HG03064 (cell line): ENCODE measurements around the gene PRDM11.

Experiments
- ATAC-seq: cut with Tn5 transposase; IDR thresholded peaks from one replicate; pipeline ENCODE4 v1.9.1; 2021; ENCODE audit warnings: low read depth; ENCODE audit not compliant: unreplicated experiment

Gene PRDM11

GRCh38 chr11:45254070-45254469, 107.6 kb downstream of the PRDM11 start:
- ATAC-seq: no peak

GRCh38 chr11:45258982-45259530, 112.6 kb downstream of the PRDM11 start:
- ATAC-seq: no peak

DNA sequence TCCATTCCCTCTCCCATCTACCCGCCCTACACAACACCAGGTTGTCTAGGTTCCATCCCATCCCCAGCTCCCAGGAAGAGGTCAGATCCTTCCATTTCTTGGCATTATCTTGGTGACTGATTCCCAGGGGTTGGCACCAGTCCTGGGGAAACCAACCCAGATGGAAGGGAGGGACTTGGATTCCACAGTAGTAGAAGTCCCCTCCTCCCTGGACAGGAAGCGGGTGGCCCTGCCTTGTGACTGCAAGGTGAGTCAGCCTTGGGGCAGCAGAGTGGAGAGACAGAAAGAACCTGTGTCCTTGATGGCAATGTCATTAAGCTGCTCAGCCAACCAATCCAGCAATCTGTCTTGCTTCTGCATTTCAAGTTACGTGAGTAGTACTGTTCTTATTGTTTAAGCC, 113.2 kb downstream of the PRDM11 start:
- no peak for ATAC-seq

DNA sequence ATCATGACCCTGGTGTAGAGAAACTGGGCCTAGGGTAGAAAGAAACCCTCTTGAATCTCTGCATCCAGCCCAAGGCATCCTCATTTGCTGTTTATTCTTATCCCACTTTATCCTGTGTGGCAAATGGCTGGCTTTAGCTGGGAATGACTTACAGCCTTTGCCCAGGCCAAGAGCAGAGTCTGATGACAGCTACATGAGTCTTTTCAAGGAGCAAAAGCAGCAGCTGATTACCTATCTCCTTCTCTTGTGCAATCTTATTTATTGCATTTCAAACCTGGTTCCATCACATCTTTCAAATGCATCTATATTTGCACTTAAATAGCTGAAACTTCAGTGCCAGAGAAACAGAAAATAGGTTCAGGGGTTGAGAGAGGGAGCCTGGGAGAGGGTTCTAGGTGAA, 113.6 kb downstream of the PRDM11 start:
- no peak for ATAC-seq

- ATAC-seq: no peak
Measured at GRCh38 chr11:45262900-45263299, 116.5 kb downstream of the PRDM11 start.

GRCh38 chr11:45263773-45264172, 117.3 kb downstream of the PRDM11 start:
- ATAC-seq: no peak

DNA sequence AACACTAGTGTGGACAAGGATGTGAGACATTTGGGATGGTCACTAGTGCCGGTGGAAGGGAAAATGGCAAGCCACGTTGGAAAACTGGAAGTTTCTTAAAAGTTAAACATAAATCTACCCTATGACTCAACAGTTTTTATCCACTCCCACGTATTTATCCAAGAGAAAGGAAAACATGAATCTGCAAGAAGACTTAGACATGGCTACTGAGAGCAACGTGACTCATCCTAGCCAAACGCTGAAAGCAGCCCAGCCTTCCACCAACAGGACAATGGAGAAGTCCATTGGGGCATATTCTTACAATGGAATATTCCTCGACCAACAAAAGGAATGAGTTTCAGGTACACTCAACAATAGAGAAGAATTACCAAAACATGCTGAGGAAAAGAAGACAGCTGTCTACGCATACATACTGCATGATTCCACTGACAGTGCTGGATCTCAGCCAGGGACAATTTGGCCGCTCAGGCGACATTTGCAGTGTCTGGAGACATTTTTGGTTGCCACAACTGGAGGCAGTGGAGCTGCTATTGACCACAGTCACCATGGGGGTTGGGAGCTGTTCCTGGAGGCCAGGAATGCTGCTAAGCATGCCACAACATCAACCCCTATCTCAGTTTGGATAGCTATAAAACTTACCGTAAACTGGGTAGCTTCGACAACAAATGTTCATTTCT, 118.5 kb downstream of the PRDM11 start:
- ATAC-seq: no peak

GRCh38 chr11:45265969-45266675, 119.7 kb downstream of the PRDM11 start:
- no peak for ATAC-seq

- no peak for ATAC-seq
Measured at GRCh38 chr11:45266676-45267020, 120.2 kb downstream of the PRDM11 start.

GRCh38 chr11:45267052-45267451, 120.6 kb downstream of the PRDM11 start:
- ATAC-seq: no peak

DNA sequence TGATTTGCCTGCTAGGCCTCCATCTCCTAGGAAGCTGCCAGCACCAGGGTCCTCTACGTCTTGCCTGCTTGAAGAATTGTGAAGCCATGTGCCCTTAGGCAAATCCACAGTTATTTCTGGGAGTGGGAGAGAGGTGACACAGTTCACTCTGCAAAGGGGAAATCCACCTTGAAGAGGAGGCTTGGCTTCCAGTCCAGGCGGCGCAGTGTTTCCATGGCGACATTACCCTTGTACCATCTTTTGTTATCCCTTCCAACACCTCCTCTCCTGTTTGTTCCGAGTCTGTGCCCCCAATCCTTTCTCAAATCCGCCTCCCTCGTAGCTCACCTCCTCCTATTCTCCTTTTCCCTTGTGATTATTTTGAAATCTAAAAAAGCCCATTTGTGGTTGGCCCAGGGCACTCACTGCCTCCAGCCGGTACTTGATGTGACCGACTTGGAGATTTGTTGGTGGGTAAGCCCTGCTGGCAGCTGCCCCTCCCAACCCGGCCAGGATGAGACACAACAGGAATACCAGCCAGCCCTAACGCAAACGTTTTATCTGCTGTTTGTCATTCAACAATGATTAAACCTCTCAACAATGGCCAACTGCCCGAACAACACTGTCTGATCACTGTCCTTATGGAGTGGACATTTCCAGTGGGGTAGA, 121.3 kb downstream of the PRDM11 start:
- no peak for ATAC-seq

- no peak for ATAC-seq
Measured at GRCh38 chr11:45269678-45270077, 123.2 kb downstream of the PRDM11 start.

DNA sequence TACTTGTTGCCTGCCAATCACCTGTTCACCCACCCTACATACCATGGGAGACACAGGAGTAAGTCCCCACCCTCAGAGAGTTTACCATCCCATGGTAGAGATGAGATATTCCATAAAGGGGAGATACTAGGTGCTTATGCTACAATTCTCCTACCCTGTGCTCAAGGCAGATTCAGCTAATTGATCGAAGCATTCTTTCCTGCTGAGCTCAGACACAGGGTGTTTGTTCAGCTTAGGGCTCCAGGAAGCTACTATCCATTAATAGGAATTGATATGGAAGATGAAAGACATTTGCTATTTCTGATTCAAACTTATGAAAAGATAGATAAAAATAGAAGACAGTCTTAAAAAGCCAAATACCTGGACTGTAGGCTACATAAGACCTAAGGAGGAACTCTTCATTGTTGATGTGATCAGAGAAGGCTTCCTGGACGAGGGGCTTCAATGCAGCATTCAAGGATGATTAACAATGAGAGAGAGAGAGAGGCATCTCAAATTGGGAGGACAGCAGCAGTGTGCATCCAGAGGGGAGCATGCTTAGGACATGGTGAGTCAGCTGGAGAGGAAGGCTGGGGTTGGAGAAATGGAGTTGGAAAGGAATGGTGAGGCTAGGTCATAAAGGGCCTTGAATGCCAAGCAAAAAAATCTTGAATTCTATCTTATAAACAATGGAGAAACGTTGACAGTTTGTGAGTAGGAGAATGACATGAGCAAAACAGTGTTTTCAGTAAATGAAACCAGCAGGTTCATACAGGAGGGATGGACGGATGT, 124.7 kb downstream of the PRDM11 start:
- no peak for ATAC-seq

- no peak for ATAC-seq
Measured at GRCh38 chr11:45272701-45273100, 126.3 kb downstream of the PRDM11 start.

DNA sequence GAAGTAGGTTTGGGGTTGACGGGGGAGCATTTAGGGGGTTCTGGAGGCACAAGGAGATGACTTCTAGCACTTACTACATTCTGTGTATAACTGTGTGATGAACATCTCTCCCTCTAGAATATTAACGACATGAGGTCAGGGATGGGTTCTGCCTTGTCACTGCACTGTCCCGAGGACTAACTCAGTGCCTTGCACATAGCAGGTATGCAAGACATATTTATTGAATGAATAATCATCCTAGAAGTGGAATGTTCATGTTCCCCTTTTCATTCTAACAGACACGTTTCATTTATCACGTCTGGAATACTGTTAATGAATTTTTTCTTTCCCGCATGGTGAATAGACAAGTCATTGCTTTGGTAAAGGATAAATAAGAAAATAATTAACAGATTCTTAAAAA, 127.1 kb downstream of the PRDM11 start:
- no peak for ATAC-seq

DNA sequence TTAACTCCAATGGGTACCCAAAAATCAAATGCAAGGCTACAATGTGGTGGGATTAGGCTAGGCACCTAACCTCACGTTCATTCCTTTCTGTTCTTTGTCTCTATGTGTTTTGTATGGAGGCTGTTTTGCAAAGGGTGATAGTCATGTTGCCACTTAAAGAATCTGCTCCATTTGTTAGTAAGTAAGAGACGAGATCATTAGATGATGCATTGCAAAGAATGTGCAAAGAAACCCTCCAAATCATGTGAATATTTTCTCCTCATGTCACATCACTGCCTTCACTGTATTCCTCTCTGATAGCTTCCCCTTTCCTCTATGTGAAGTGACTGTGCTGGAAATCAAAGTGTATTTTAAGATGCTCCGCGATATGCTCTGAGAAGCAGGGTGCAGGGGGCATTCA, 127.8 kb downstream of the PRDM11 start:
- no peak for ATAC-seq

DNA sequence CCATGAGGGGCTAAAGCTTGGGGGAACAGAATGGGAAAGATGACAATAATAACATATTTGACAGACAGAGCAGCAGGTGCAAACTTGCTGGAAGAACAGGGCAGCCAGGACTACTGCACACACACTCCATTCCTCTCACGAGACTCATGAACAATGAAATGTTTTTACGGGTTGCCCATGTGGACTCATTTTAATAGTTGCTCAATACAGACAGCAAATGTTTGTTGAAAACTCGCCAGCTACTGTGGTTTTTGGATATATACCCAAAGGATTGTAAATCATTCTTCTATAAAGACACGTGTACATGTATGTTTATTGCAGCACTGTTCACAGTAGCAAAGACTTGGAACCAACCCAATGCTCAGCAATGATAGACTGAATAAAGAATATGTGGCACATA, 129.4 kb downstream of the PRDM11 start:
- ATAC-seq: no peak

GRCh38 chr11:45278714-45279113, 132.3 kb downstream of the PRDM11 start:
- no peak for ATAC-seq

DNA sequence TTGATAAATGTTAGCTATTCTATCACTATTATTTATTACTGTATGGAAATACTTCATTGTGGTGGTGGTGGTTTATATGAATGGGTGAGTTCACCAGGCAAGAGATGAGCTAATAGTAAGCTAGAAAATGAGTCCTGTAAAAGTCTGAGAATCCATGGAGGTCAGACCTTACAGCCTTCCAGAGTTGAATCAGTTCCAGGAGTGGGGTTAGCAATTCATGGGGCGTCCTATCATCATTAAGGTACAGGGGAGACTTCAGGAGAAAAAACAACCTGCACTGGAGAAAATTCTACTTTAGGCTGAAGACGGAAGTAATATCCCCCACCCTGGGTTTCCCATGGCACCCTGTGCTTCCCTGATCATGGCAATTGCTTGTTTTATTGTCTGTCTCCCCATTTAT, 133.2 kb downstream of the PRDM11 start:
- ATAC-seq: no peak

DNA sequence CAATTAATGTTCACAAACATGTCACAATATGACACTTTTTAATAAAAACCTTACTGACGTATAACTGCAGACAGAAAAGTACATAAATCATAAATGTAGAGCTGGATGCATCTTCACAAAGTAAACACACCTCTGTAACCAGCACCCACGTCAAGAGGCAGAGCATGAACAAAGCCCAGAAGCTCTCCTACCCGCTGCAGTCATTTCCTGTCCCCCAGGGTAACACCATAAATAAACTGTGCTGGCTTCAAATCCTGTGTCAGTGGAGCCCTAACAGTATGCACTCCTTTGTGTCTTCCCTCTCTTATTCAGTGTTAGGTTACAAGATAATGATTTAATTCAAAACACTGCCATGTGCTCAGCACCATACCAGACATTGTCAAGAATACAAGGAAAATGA, 134.0 kb downstream of the PRDM11 start:
- ATAC-seq: peak; percentile 57

DNA sequence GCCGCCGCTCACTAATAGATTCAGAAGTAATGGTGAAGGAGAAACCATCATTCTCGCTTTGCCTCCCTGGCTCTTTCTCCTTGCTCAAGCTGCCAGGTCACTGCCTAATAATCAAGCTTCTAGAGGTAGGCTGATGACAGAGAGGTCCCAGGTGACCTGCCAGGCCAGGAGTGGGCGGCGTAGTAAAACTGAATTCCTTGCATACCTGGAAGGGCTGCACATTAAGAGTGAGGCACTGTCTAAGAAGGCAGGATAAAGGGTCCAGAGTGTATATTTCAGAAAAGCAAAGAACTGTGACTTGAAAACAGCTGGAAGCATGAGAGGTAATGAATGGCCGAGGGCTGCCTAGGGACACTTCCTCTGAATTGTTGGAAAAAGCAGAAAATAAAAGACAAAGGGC, 135.6 kb downstream of the PRDM11 start:
- no peak for ATAC-seq
